ENCODE results near the gene STRA8. TPM values are rescaled to one million over a fixed set of nuclear protein-coding genes. Genes with fewer than 3 reads are reported as not detected.

Gene STRA8
- total RNA-seq, 1 experiment from 2014 or later = not detected

DNA sequence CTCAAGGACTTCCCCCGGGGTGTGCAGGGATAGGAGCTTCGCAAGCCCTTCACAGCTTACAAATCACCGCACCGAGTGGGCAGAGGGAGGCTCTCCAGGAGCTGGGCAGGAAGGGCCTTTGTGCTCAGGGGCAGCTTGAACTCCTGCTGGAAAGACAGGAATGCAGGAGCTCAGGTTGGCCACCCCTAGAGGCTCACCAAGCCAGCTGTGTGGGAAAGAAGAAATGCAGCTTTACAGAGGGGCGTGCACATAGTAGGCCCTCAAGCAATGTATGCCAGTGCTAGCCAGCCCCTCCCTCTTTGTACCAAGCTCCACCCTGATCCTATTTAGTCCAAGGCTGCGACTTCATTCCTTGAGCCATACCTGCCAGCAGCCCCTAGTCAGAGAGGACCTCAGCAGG lies 26.1 kb downstream of the STRA8 start:
- no peaks in the 10 kb centered on the region for H3K9me2 ChIP-seq (replicated peaks; ENCODE audit: low read length)
- H3K9me3 ChIP-seq (ENCODE audit: low read length) = no peaks in the 10 kb centered on the region
- no peaks in the 10 kb centered on the region for H3K79me2 ChIP-seq (ENCODE audit: low read length)
- no peaks in the 10 kb centered on the region for H3K36me3 ChIP-seq (ENCODE audit: low read depth, low read length)
- H3K4me3 ChIP-seq (ENCODE audit: low read length) = no peak overlapping the region
- no peak overlapping the region for H3K9ac ChIP-seq (ENCODE audit: low read length)
- CTCF ChIA-PET = no interaction called here
- H4K20me1 ChIP-seq (ENCODE audit: low read length) = no peaks in the 10 kb centered on the region
- no peak overlapping the region for H3K4me2 ChIP-seq (ENCODE audit: low read length)
- H3F3A ChIP-seq (ENCODE audit: low read length, unreplicated experiment) = no peaks in the 10 kb centered on the region
- no peak overlapping the region for H3K27ac ChIP-seq (ENCODE audit: low read length)
- peaks cover 7% of the 10 kb centered on the region for H3K4me1 ChIP-seq (ENCODE audit: insufficient read depth, low read length)
- POLR2A ChIA-PET (ENCODE audit: unreplicated experiment) = no interaction called here
- intact Hi-C loops (cut with micrococcal nuclease) = no loop called here
- TF ChIP-seq EZH2 (IDR thresholded peaks at IDR 0.05; ENCODE audit: low read length, unreplicated experiment) = no peak
- TF ChIP-seq, protein P1, sequence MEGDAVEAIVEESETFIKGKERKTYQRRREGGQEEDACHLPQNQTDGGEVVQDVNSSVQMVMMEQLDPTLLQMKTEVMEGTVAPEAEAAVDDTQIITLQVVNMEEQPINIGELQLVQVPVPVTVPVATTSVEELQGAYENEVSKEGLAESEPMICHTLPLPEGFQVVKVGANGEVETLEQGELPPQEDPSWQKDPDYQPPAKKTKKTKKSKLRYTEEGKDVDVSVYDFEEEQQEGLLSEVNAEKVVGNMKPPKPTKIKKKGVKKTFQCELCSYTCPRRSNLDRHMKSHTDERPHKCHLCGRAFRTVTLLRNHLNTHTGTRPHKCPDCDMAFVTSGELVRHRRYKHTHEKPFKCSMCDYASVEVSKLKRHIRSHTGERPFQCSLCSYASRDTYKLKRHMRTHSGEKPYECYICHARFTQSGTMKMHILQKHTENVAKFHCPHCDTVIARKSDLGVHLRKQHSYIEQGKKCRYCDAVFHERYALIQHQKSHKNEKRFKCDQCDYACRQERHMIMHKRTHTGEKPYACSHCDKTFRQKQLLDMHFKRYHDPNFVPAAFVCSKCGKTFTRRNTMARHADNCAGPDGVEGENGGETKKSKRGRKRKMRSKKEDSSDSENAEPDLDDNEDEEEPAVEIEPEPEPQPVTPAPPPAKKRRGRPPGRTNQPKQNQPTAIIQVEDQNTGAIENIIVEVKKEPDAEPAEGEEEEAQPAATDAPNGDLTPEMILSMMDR (conservative IDR thresholded peaks at IDR 0.05; ENCODE audit: low read depth, low read length) = no peak
- H2AFZ ChIP-seq (ENCODE audit: low read length) = no peak overlapping the region
- BruUV-seq (replicated peaks) = no TSS peak
- DNase-seq = no peak
- ATAC-seq = no peak
- H3K27me3 ChIP-seq (ENCODE audit: low read length) = no peaks in the 10 kb centered on the region

DNA sequence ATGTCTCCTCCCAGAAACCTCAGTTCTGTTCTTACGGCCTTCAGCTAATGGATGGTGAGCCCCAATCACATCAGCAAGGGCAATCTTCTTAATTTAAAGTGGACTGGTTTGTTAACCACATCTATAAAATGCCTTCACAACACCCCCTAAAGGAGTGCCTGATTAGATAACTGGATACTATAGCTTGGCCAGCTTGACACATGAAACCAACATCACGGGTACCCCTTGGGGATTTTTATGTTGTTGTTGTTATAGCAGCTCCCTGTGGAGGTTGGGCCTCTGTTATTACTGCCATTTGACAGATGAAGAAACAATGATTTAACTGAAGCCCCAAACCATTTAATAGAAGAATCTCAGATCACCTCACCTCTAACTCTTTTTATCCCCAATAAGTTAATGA lies 26.8 kb downstream of the STRA8 start:
- H2AFZ ChIP-seq (ENCODE audit: low read length) = no peak overlapping the region
- H3K4me2 ChIP-seq (ENCODE audit: low read length) = no peak overlapping the region
- ATAC-seq = no peak
- H4K20me1 ChIP-seq (ENCODE audit: low read length) = no peaks in the 10 kb centered on the region
- H3K9me2 ChIP-seq (replicated peaks; ENCODE audit: low read length) = no peaks in the 10 kb centered on the region
- DNase-seq = no peak
- no peaks in the 10 kb centered on the region for H3K79me2 ChIP-seq (ENCODE audit: low read length)
- no peaks in the 10 kb centered on the region for H3K27me3 ChIP-seq (ENCODE audit: low read length)
- H3K4me1 ChIP-seq (ENCODE audit: insufficient read depth, low read length) = no peaks in the 10 kb centered on the region
- no peak overlapping the region for H3K9ac ChIP-seq (ENCODE audit: low read length)
- CTCF ChIA-PET = no interaction called here
- no peak overlapping the region for H3K27ac ChIP-seq (ENCODE audit: low read length)
- no TSS peak for BruUV-seq (replicated peaks)
- POLR2A ChIA-PET (ENCODE audit: unreplicated experiment) = no interaction called here
- no peaks in the 10 kb centered on the region for H3F3A ChIP-seq (ENCODE audit: low read length, unreplicated experiment)
- H3K36me3 ChIP-seq (ENCODE audit: low read depth, low read length) = no peaks in the 10 kb centered on the region
- TF ChIP-seq EZH2 (IDR thresholded peaks at IDR 0.05; ENCODE audit: low read length, unreplicated experiment) (no peak), EZH2phosphoT487 (IDR thresholded peaks at IDR 0.05; ENCODE audit: borderline replicate concordance, low read length) (no peak)
- TF ChIP-seq, protein P1 (conservative IDR thresholded peaks at IDR 0.05; ENCODE audit: low read depth, low read length) = no peak
- intact Hi-C loops (cut with micrococcal nuclease) = no loop called here
- H3K9me3 ChIP-seq (ENCODE audit: low read length) = no peaks in the 10 kb centered on the region
- no peak overlapping the region for H3K4me3 ChIP-seq (ENCODE audit: low read length)

DNA sequence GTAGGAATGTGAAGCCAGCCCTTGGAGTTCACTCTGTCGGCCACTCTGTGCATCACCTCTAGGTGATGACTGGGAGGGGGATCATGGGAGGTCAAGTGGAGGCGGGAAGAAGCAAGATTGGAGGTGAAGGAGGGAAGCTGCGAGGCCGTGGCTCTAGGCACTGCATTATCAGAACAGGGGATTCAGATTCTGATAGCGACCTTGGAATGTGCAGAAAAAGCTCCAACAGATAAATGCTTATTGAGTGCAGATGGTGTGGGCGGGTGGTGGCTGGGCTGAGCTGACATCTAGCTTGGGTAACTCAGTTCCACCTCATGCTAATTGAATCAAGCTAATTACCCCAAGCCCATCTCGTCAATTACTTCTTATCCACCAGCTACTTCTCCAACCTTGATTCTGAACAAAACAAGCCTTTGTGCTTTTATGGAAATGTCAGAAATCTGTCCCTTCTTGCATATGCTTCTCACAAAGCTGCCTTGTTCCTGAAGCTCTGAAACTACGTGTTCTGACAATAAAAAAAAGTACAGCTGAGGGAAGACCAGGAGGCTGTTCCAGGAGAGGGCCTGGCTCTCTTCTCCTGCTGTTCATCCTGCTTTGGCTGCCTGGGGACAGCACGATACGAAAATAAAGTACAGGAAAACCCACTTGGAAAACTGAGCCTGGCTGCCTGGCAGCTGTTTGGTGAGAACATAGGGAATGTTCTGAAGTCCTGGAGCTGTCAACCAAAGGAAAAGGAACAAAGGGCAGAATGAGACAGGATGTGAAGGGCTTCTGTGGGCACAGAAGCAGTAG lies 27.5 kb downstream of the STRA8 start:
- no peak overlapping the region for H2AFZ ChIP-seq (ENCODE audit: low read length)

More for the DNA sequence above, 27.5 kb downstream of the STRA8 start:
- ChIA-PET CTCF (interaction anchor here (0.5 kb wide), 1 partner anchor 12 kb away, joined by 4 read pairs; no protein-coding TSS in a partner anchor), POLR2A (ENCODE audit: unreplicated experiment) (no interaction called here)
- no peaks in the 10 kb centered on the region for H3K36me3 ChIP-seq (ENCODE audit: low read depth, low read length)
- no peaks in the 10 kb centered on the region for H3K4me1 ChIP-seq (ENCODE audit: insufficient read depth, low read length)
- no peak overlapping the region for H3K9ac ChIP-seq (ENCODE audit: low read length)
- no peaks in the 10 kb centered on the region for H4K20me1 ChIP-seq (ENCODE audit: low read length)
- H3K9me2 ChIP-seq (replicated peaks; ENCODE audit: low read length) = no peaks in the 10 kb centered on the region
- no peaks in the 10 kb centered on the region for H3K9me3 ChIP-seq (ENCODE audit: low read length)
- H3K79me2 ChIP-seq (ENCODE audit: low read length) = no peaks in the 10 kb centered on the region
- H3K27ac ChIP-seq (ENCODE audit: low read length) = no peak overlapping the region
- TF ChIP-seq EZH2phosphoT487 (IDR thresholded peaks at IDR 0.05; ENCODE audit: borderline replicate concordance, low read length) = no peak
- H3K4me3 ChIP-seq (ENCODE audit: low read length) = no peak overlapping the region
- no peak overlapping the region for H3K4me2 ChIP-seq (ENCODE audit: low read length)
- no TSS peak for BruUV-seq (replicated peaks)
- intact Hi-C loops (cut with micrococcal nuclease) = no loop called here
- no peaks in the 10 kb centered on the region for H3F3A ChIP-seq (ENCODE audit: low read length, unreplicated experiment)
- ATAC-seq (no peak), DNase-seq (no peak)
- H3K27me3 ChIP-seq (ENCODE audit: low read length) = no peaks in the 10 kb centered on the region

Data from PC-3 (cell line).